ENCODE measurements around the gene PBXIP1.

GRCh38 chr1:154992721-154993571 is 37.0 kb upstream of the PBXIP1 start:
- no peak for TF ChIP-seq POLR2AphosphoS5 (IDR thresholded peaks at IDR 0.05)
- no peak for TF ChIP-seq POLR2A (IDR thresholded peaks at IDR 0.05)
- no peak for TF ChIP-seq CTCF (IDR thresholded peaks at IDR 0.05)
- TF ChIP-seq EP300 (IDR thresholded peaks at IDR 0.05): no peak
